ENCODE data around the gene SLC6A20.

Gene SLC6A20

DNA sequence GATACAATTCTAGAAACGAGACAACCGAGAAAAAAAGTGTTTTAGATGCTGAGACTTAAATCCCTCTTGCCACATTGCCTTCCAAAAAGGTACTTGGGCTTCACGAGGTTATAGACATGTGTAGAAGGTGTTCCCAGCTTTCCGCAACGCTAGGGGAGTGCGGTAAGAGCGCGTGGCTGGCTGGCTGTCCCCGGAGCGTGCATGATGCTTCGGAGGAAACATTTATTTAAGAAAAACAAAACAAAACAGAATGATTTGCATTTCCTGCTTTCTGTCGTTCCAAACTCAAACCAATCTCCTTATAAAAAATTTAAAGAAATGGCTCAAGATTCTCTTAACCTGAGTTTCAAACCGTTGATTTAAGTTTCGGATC lies 841 bp downstream of the SLC6A20 start:
- Histone ChIP-seq H3K4me2 (ENCODE audit: low read length) (no peak overlapping the region), H3K9me2 (ENCODE audit: low read depth, low read length) (no peaks in the 10 kb centered on the region), H3K27ac (ENCODE audit: low read depth, low read length, poor library complexity, severe bottlenecking) (no peak overlapping the region), H3K4me1 (ENCODE audit: insufficient read depth, low read length, severe bottlenecking) (no peaks in the 10 kb centered on the region), H3K36me3 (ENCODE audit: insufficient read depth, low read length) (no peaks in the 10 kb centered on the region), H3K9ac (ENCODE audit: low read length) (no peak overlapping the region), H3F3A (ENCODE audit: insufficient read depth, low read length) (no peaks in the 10 kb centered on the region), H4K20me1 (ENCODE audit: insufficient read depth, low read length) (no peaks in the 10 kb centered on the region), H2AFZ (ENCODE audit: low read length) (no peak overlapping the region), H3K9me3 (ENCODE audit: low read length) (no peaks in the 10 kb centered on the region), H3K27me3 (ENCODE audit: insufficient read depth, low read length) (no peaks in the 10 kb centered on the region), H3K79me2 (ENCODE audit: insufficient read depth, low read length) (no peaks in the 10 kb centered on the region), H3K4me3 (ENCODE audit: low read depth, low read length, poor library complexity, severe bottlenecking) (no peak overlapping the region)
- TF ChIP-seq, protein P1, sequence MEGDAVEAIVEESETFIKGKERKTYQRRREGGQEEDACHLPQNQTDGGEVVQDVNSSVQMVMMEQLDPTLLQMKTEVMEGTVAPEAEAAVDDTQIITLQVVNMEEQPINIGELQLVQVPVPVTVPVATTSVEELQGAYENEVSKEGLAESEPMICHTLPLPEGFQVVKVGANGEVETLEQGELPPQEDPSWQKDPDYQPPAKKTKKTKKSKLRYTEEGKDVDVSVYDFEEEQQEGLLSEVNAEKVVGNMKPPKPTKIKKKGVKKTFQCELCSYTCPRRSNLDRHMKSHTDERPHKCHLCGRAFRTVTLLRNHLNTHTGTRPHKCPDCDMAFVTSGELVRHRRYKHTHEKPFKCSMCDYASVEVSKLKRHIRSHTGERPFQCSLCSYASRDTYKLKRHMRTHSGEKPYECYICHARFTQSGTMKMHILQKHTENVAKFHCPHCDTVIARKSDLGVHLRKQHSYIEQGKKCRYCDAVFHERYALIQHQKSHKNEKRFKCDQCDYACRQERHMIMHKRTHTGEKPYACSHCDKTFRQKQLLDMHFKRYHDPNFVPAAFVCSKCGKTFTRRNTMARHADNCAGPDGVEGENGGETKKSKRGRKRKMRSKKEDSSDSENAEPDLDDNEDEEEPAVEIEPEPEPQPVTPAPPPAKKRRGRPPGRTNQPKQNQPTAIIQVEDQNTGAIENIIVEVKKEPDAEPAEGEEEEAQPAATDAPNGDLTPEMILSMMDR (IDR thresholded peaks at IDR 0.05; ENCODE audit: low read length): no peak
- TF ChIP-seq EZH2 (IDR thresholded peaks at IDR 0.05; ENCODE audit: borderline replicate concordance, low read length): no peak

GRCh38 chr3:45794660-45795059 lies 1.7 kb downstream of the SLC6A20 start:
- H3K36me3 ChIP-seq (ENCODE audit: insufficient read depth, low read length): no peaks in the 10 kb centered on the region; the same call in 1 of the 2 replicates
- H3K9ac ChIP-seq (ENCODE audit: low read length): no peak overlapping the region
- H3K4me2 ChIP-seq (ENCODE audit: low read length): no peak overlapping the region
- no peak overlapping the region for H3K4me3 ChIP-seq (ENCODE audit: low read depth, low read length, poor library complexity, severe bottlenecking)
- H4K20me1 ChIP-seq (ENCODE audit: insufficient read depth, low read length): no peaks in the 10 kb centered on the region
- H3K4me1 ChIP-seq (ENCODE audit: insufficient read depth, low read length, severe bottlenecking): no peaks in the 10 kb centered on the region
- no peaks in the 10 kb centered on the region for H3K9me3 ChIP-seq (ENCODE audit: low read length)
- H3K9me2 ChIP-seq (ENCODE audit: low read depth, low read length): no peaks in the 10 kb centered on the region
- no peak overlapping the region for H2AFZ ChIP-seq (ENCODE audit: low read length)
- H3K27me3 ChIP-seq (ENCODE audit: insufficient read depth, low read length): no peaks in the 10 kb centered on the region
- H3F3A ChIP-seq (ENCODE audit: insufficient read depth, low read length): no peaks in the 10 kb centered on the region
- no peaks in the 10 kb centered on the region for H3K79me2 ChIP-seq (ENCODE audit: insufficient read depth, low read length)
- no peak for TF ChIP-seq EZH2 (IDR thresholded peaks at IDR 0.05; ENCODE audit: borderline replicate concordance, low read length)
- H3K27ac ChIP-seq (ENCODE audit: low read depth, low read length, poor library complexity, severe bottlenecking): no peak overlapping the region

DNA sequence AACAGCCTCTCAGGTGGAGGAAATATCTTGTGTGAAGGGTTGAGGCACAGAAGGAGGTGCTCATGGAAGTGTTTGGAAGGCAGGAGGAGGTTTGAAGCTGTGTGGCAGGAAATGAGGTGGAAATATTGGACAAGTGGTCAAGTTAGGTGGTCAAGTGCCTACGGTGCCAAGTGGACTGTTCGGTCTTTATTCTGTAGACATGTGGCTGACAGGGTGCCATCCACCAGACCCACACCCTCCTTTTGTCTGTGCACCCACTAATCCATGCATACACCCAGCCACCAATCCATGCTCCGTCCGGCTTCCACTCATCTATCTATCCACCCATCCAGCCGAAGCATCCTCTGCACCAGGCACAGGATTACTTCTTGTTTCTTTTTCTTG lies 2.2 kb downstream of the SLC6A20 start:
- no peak overlapping the region for H3K4me2 ChIP-seq (ENCODE audit: low read length)
- no peaks in the 10 kb centered on the region for H3F3A ChIP-seq (ENCODE audit: insufficient read depth, low read length)
- no peaks in the 10 kb centered on the region for H4K20me1 ChIP-seq (ENCODE audit: insufficient read depth, low read length)
- no peak overlapping the region for H3K4me3 ChIP-seq (ENCODE audit: low read depth, low read length, poor library complexity, severe bottlenecking)
- H3K9me2 ChIP-seq (ENCODE audit: low read depth, low read length): no peaks in the 10 kb centered on the region
- no peak overlapping the region for H2AFZ ChIP-seq (ENCODE audit: low read length)
- no peaks in the 10 kb centered on the region for H3K4me1 ChIP-seq (ENCODE audit: insufficient read depth, low read length, severe bottlenecking)
- no peak for TF ChIP-seq EZH2 (IDR thresholded peaks at IDR 0.05; ENCODE audit: borderline replicate concordance, low read length)
- TF ChIP-seq, protein P1 (IDR thresholded peaks at IDR 0.05; ENCODE audit: low read length): no peak
- no peaks in the 10 kb centered on the region for H3K9me3 ChIP-seq (ENCODE audit: low read length)
- H3K79me2 ChIP-seq (ENCODE audit: insufficient read depth, low read length): no peaks in the 10 kb centered on the region
- no peak overlapping the region for H3K27ac ChIP-seq (ENCODE audit: low read depth, low read length, poor library complexity, severe bottlenecking)
- H3K36me3 ChIP-seq (ENCODE audit: insufficient read depth, low read length): no peaks in the 10 kb centered on the region; the same call in 1 of the 2 replicates
- no peak overlapping the region for H3K9ac ChIP-seq (ENCODE audit: low read length)
- H3K27me3 ChIP-seq (ENCODE audit: insufficient read depth, low read length): no peaks in the 10 kb centered on the region

GRCh38 chr3:45793482-45794176 lies 2.7 kb downstream of the SLC6A20 start:
- Histone ChIP-seq H2AFZ (ENCODE audit: low read length) (no peak overlapping the region), H3F3A (ENCODE audit: insufficient read depth, low read length) (no peaks in the 10 kb centered on the region), H3K36me3 (ENCODE audit: insufficient read depth, low read length) (no peaks in the 10 kb centered on the region; the same call in 1 of the 2 replicates), H3K27me3 (ENCODE audit: insufficient read depth, low read length) (no peaks in the 10 kb centered on the region), H3K27ac (ENCODE audit: low read depth, low read length, poor library complexity, severe bottlenecking) (no peak overlapping the region), H3K4me3 (ENCODE audit: low read depth, low read length, poor library complexity, severe bottlenecking) (no peak overlapping the region), H3K4me1 (ENCODE audit: insufficient read depth, low read length, severe bottlenecking) (no peaks in the 10 kb centered on the region), H4K20me1 (ENCODE audit: insufficient read depth, low read length) (no peaks in the 10 kb centered on the region), H3K9me2 (ENCODE audit: low read depth, low read length) (no peaks in the 10 kb centered on the region), H3K9ac (ENCODE audit: low read length) (no peak overlapping the region), H3K79me2 (ENCODE audit: insufficient read depth, low read length) (no peaks in the 10 kb centered on the region), H3K4me2 (ENCODE audit: low read length) (no peak overlapping the region), H3K9me3 (ENCODE audit: low read length) (no peaks in the 10 kb centered on the region)
- TF ChIP-seq, protein P1 (IDR thresholded peaks at IDR 0.05; ENCODE audit: low read length): no peak
- no peak for TF ChIP-seq EZH2 (IDR thresholded peaks at IDR 0.05; ENCODE audit: borderline replicate concordance, low read length)
